GM19099 (cell line): ENCODE results near the gene OR51L1.
"Not testable (repeated sequence)": the region's sequence is repeated elsewhere in the genome, so short reads cannot be mapped to it uniquely, and the experiment has no call there.

Experiments used
- POLR2A ChIP-seq: IDR thresholded peaks from 3 replicates; pipeline ENCODE4 v1.6.1; 2011; ENCODE audit warnings: low read depth; ENCODE audit not compliant: insufficient read length; ENCODE audit errors: extremely low read depth

Gene OR51L1

GRCh38 chr11:4994551-4994950 lies at the start of gene OR51L1:
Gene OR51L1, plus strand, starts transcription at chr11:4994851. Its CDS starts 4,132 bp downstream, at chr11:4998983.
- TF ChIP-seq POLR2A = no peak

- TF ChIP-seq POLR2A = no peak
Measured at GRCh38 chr11:4947505-4947904, 47.1 kb upstream of the OR51L1 start, which contains the start of gene OR51A4. Gene OR51A4, minus strand, starts transcription at chr11:4947605. Its CDS starts 505 bp downstream, at chr11:4947100.

- not testable (repeated sequence) for TF ChIP-seq POLR2A
Measured at GRCh38 chr11:4955613-4956012, 39.0 kb upstream of the OR51L1 start, which contains the start of gene OR51A2. Gene OR51A2, minus strand, starts transcription at chr11:4955713. Its CDS starts 0 bp downstream, at chr11:4955713.

- no peak for TF ChIP-seq POLR2A
Measured at GRCh38 chr11:4957396-4957795, 37.3 kb upstream of the OR51L1 start.

GRCh38 chr11:4960877-4961276 lies 33.8 kb upstream of the OR51L1 start:
- TF ChIP-seq POLR2A = no peak

- TF ChIP-seq POLR2A = no peak
Measured at GRCh38 chr11:4962816-4963215, 31.8 kb upstream of the OR51L1 start.

- no peak for TF ChIP-seq POLR2A
Measured at GRCh38 chr11:4975436-4975835, 19.2 kb upstream of the OR51L1 start.

- no peak for TF ChIP-seq POLR2A
Measured at GRCh38 chr11:4979036-4979435, 15.6 kb upstream of the OR51L1 start.

- TF ChIP-seq POLR2A = no peak
Measured at GRCh38 chr11:4982678-4983077, 12.0 kb upstream of the OR51L1 start.

GRCh38 chr11:4983841-4984240 lies 10.8 kb upstream of the OR51L1 start:
- TF ChIP-seq POLR2A = no peak

- TF ChIP-seq POLR2A = no peak
Measured at GRCh38 chr11:4991060-4991459, 3.6 kb upstream of the OR51L1 start.

- TF ChIP-seq POLR2A = no peak
Measured at GRCh38 chr11:5004424-5005274, 10.0 kb downstream of the OR51L1 start.

GRCh38 chr11:5007561-5007960 lies 12.9 kb downstream of the OR51L1 start:
- TF ChIP-seq POLR2A = no peak

GRCh38 chr11:5011254-5011653 lies 16.6 kb downstream of the OR51L1 start:
- TF ChIP-seq POLR2A = no peak

GRCh38 chr11:5013012-5013411 lies 18.4 kb downstream of the OR51L1 start:
- no peak for TF ChIP-seq POLR2A

- TF ChIP-seq POLR2A = no peak
Measured at GRCh38 chr11:5021996-5022395, 27.3 kb downstream of the OR51L1 start.
